Osteoblast (primary cell): ENCODE measurements around the gene LSM2. TPM values are rescaled to one million over a fixed set of nuclear protein-coding genes. Genes with fewer than 3 reads are reported as not detected.
"Not testable (repeated sequence)": the region's sequence is repeated elsewhere in the genome, so short reads cannot be mapped to it uniquely, and the experiment has no call there.

Experiments used
- DNase-seq: peaks from one replicate; pipeline ENCODE4 v3.0.0; 2011; ENCODE audit warnings: low spot score, mixed read lengths; ENCODE audit not compliant: insufficient read length; ENCODE audit errors: missing footprints
- H2AFZ ChIP-seq: 2 replicates; pipeline ENCODE4 v1.6.0; 2011; ENCODE audit warnings: mild to moderate bottlenecking, low read length
- H3K27ac ChIP-seq: 2 replicates; pipeline ENCODE4 v1.5.1; 2011; ENCODE audit warnings: mild to moderate bottlenecking, low read depth, low read length, moderate library complexity
- H3K27me3 ChIP-seq: 2 replicates; pipeline ENCODE4 v1.6.0; 2012; ENCODE audit warnings: mild to moderate bottlenecking, control low read depth, inconsistent platforms, low read length, moderate library complexity; ENCODE audit not compliant: insufficient read depth
- H3K36me3 ChIP-seq: 2 replicates; pipeline ENCODE4 v1.5.1; 2011; ENCODE audit warnings: mild to moderate bottlenecking, low read length, control low read depth, moderate library complexity; ENCODE audit not compliant: insufficient read depth
- H3K4me1 ChIP-seq: 2 replicates; pipeline ENCODE4 v1.5.1; 2011; ENCODE audit warnings: mild to moderate bottlenecking, low read length, control low read depth, moderate library complexity; ENCODE audit not compliant: insufficient read depth
- H3K4me2 ChIP-seq: 2 replicates; pipeline ENCODE4 v1.6.0; 2011; ENCODE audit warnings: mild to moderate bottlenecking, low read length; ENCODE audit not compliant: insufficient read depth
- H3K4me3 ChIP-seq: fragments of 200-600 bp; sonication (generic); 3 replicates; pipeline ENCODE4 v1.5.1; 2012; ENCODE audit warnings: mild to moderate bottlenecking, low read length, inconsistent platforms; ENCODE audit not compliant: insufficient read depth
- H3K79me2 ChIP-seq: 2 replicates; pipeline ENCODE4 v1.6.0; 2012; ENCODE audit warnings: mild to moderate bottlenecking, low read length, control low read depth, inconsistent platforms; ENCODE audit not compliant: insufficient read depth
- H3K9me3 ChIP-seq: 2 replicates; pipeline ENCODE4 v1.5.1; 2011; ENCODE audit warnings: low read depth, low read length, control low read depth
- H4K20me1 ChIP-seq: 2 replicates; pipeline ENCODE4 v1.6.0; 2012; ENCODE audit warnings: mild to moderate bottlenecking, low read length, control low read depth; ENCODE audit not compliant: insufficient read depth
- total RNA-seq: library from RNA; depleted of rRNA; stranded (reverse); fragments of >200 nt; gene quantifications from 2 replicates; pipeline ENCODE4 v1.2.3, GENCODE V29; 2012
- TF ChIP-seq, protein P1 (sequence below): IDR thresholded peaks from 2 replicates; pipeline ENCODE4 v1.5.1; 2011; ENCODE audit warnings: mild to moderate bottlenecking, low read depth, low read length, moderate library complexity; ENCODE audit errors: extremely low read depth

The LSM2 gene
- total RNA-seq, 1 donor, result 22.4 TPM

DNA sequence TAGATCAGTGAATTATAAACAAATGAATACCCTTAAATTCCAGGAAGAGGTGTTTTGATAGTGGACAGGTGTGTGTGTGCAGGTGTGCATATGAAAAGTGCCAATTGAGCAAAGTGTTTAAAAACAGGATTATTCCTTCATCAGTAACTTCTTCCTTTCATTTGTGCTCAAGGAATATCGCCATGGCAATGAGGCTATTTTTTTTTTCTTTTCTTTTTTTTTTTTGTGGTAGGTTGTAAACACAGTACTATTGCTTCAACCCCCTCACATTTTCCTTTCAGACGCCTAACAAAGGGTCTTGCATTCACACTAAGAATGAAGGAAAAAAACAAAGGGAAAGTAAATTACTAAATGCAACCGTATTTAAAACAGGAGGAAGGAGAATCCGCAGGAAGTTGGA, 18.8 kb upstream of the LSM2 start:
- no peak for DNase-seq
- no peaks in the 10 kb centered on the region for H3K9me3 ChIP-seq
- no peaks in the 10 kb centered on the region for H3K27me3 ChIP-seq
- H2AFZ ChIP-seq, result no peak overlapping the region
- H3K36me3 ChIP-seq, result no peaks in the 10 kb centered on the region
- no peak overlapping the region for H3K27ac ChIP-seq
- no peak overlapping the region for H3K4me2 ChIP-seq
- H4K20me1 ChIP-seq, result peaks cover 7% of the 10 kb centered on the region
- peaks cover 16% of the 10 kb centered on the region for H3K4me1 ChIP-seq
- H3K79me2 ChIP-seq, result peaks cover 12% of the 10 kb centered on the region
- TF ChIP-seq, protein P1, sequence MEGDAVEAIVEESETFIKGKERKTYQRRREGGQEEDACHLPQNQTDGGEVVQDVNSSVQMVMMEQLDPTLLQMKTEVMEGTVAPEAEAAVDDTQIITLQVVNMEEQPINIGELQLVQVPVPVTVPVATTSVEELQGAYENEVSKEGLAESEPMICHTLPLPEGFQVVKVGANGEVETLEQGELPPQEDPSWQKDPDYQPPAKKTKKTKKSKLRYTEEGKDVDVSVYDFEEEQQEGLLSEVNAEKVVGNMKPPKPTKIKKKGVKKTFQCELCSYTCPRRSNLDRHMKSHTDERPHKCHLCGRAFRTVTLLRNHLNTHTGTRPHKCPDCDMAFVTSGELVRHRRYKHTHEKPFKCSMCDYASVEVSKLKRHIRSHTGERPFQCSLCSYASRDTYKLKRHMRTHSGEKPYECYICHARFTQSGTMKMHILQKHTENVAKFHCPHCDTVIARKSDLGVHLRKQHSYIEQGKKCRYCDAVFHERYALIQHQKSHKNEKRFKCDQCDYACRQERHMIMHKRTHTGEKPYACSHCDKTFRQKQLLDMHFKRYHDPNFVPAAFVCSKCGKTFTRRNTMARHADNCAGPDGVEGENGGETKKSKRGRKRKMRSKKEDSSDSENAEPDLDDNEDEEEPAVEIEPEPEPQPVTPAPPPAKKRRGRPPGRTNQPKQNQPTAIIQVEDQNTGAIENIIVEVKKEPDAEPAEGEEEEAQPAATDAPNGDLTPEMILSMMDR, result no peak
- H3K4me3 ChIP-seq, result no peak overlapping the region

DNA sequence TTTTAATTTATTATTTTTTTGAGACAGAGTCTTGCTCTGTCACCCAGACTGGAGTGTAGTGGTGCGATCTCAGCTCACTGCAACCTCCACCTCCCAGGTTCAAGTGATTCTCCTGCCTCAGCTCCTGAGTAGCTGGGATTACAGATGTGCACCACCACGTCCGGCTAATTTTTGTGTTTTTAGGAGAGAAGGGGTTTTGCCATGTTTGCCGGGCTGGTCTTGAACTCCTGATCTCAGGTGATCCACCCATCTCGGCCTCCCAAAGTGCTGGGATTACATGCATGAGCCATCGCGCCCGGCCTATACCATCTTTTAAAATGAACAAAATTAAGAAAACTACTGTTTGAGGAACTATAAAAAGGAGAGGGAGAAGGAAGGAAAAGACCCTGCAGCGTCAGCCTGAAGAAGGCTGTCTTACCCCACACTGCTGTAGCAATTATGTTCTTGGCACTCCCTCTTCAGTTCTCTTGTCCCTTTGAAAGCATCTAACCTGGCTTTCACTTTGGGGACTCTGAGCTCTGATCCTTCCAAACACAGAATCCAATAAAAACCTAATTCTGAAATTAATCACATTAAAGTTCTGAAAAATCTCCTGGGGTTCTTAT, 16.9 kb upstream of the LSM2 start:
- H3K27ac ChIP-seq, H4K20me1 ChIP-seq, H3K27me3 ChIP-seq, H3K79me2 ChIP-seq, H3K36me3 ChIP-seq, DNase-seq, H2AFZ ChIP-seq, H3K4me3 ChIP-seq, H3K9me3 ChIP-seq, H3K4me2 ChIP-seq: not testable (repeated sequence)
- H3K4me1 ChIP-seq, result peaks cover 17% of the 10 kb centered on the region

DNA sequence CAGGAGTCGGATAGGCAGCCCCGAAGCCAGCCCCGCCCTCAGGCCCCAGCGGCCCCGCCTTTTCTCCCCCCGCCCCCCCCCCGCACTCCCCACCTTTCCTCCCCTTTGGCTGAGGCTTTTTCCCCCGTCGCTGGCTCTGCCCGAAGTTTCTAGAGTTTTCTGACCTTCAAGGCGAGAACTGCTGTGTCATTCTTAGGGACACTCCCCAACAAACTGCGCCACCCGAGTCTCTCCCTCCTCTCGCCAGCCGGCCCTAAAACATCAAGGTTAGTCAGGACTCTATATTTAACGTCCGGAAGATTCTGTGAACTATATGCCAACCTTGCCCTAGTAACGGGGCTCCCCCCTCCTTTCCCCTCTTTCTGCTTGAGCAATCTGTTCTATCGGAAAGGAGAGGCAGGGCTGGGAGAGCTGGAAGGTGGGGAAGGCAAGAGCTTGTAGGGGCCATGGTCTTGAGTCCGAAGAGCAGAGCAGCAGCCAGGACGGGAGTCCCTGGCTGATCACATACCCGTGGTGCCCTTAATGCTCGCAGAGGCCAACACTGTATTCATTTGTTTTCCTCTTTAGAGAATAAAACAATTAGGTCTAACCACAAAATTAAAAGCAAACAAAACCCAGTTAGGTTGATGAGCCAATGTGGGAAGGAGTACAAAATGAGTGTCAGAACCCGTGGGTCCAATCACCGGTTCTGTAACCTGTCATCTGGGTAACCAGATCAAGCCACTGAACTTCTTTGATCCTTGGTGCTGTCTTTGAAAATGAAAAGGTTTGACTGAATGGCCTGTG, 15.5 kb upstream of the LSM2 start:
- Histone ChIP-seq H3K4me2 (peak overlapping the region; percentile 95), H2AFZ (peak overlapping the region; percentile 94)

DNA sequence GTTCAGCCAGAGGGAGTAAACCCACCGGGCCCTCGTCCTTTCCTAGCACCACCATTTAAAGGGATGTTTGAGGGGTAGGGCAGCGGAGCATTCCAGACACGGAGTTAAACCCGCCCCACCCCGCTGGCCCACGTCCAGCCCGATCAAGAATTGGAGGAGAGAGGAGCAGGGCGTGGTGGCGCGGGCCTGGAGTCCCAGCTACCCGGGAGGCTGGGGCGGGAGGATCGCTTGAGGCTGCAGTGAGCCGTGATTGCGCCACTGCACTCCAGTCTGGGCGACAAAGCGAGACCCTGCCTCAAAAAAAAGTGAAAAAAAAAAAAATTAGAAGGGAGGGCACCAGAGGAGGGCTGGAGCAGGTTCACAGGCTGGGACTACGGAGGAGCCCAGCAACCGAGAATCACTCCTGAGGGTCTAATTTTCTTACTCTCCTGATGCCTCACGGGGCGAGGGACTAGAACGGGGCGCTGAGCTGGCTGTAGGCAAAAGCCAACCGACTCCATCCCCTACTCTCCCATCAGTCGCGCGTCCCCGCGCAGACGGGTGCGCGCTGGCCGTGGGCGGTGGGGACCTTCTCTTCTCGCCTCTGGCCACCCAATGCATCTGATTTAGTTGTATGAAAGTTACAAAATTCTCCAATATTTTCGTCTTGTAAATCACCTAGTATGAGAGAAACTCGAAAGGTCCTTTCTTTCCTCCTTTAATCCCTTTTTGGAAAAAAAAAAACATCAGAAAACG, 14.7 kb upstream of the LSM2 start:
- no peaks in the 10 kb centered on the region for H3K27me3 ChIP-seq
- no peaks in the 10 kb centered on the region for H4K20me1 ChIP-seq
- H3K4me3 ChIP-seq, result peak overlapping the region; percentile 79
- H2AFZ ChIP-seq, result peak overlapping the region; percentile 88
- no peaks in the 10 kb centered on the region for H3K36me3 ChIP-seq
- peak; percentile 88 for DNase-seq
- peaks cover 26% of the 10 kb centered on the region for H3K4me1 ChIP-seq
- TF ChIP-seq, protein P1, result no peak
- H3K79me2 ChIP-seq, result peaks cover 4% of the 10 kb centered on the region
- H3K27ac ChIP-seq, result peak overlapping the region; percentile 91
- H3K9me3 ChIP-seq, result no peaks in the 10 kb centered on the region
- H3K4me2 ChIP-seq, result peak overlapping the region; percentile 95

More for the DNA sequence above, 15.5 kb upstream of the LSM2 start:
- H3K4me1 ChIP-seq, result peaks cover 29% of the 10 kb centered on the region
- no peaks in the 10 kb centered on the region for H4K20me1 ChIP-seq
- H3K79me2 ChIP-seq, result peaks cover 4% of the 10 kb centered on the region
- no peaks in the 10 kb centered on the region for H3K27me3 ChIP-seq
- no peaks in the 10 kb centered on the region for H3K9me3 ChIP-seq
- DNase-seq, result peak; percentile 95
- H3K27ac ChIP-seq, result peak overlapping the region; percentile 93
- H3K4me3 ChIP-seq, result peak overlapping the region; percentile 79
- TF ChIP-seq, protein P1, result no peak
- H3K36me3 ChIP-seq, result no peaks in the 10 kb centered on the region

DNA sequence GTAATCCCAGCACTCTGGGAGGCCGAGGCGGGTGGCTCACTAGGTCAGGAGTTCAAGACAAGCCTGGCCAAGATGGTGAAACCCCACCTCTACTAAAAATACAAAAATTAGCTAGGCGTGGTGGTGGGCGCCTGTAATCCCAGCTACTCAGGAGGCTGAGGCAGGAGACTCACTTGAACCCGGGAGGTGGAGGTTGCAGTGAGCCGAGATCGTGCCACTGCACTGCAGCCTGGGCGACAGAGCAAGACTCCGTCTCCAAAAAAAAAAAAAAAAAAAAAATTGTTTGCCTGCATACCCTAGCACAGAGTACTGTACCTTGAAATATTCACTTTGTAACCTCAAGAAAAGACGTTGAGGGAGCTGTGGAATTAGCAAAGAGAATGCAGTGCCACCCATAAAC, 13.6 kb upstream of the LSM2 start:
- H3K79me2 ChIP-seq, H3K27me3 ChIP-seq, H3K27ac ChIP-seq, H3K9me3 ChIP-seq, H3K4me2 ChIP-seq, H4K20me1 ChIP-seq, H2AFZ ChIP-seq, H3K36me3 ChIP-seq, DNase-seq, H3K4me3 ChIP-seq: not testable (repeated sequence)
- peaks cover 23% of the 10 kb centered on the region for H3K4me1 ChIP-seq
